RWPE1 (cell line): Measurements from ENCODE around the gene CLDN9.
"Not testable (repeated sequence)": the region's sequence is repeated elsewhere in the genome, so short reads cannot be mapped to it uniquely, and the experiment has no call there.

Source experiments
- CTCF ChIA-PET: fragments of 350-600 bp; sonication (Branson Sonifier 250); formaldehyde crosslinking; extraction: SDS; loops from one replicate; lab custom pipeline; 2021; lab: Yijun Ruan, JAX
- POLR2A ChIA-PET: fragments of 400-600 bp; formaldehyde crosslinking; extraction: SDS; loops from one replicate; lab custom pipeline; 2020; ENCODE audit warnings: antibody characterized with exemption; ENCODE audit not compliant: low non-redundant PET; lab: Yijun Ruan, JAX
- DNase-seq: peaks from one replicate; pipeline ENCODE4 v3.0.0; 2012; ENCODE audit warnings: low spot score
- H3K27ac ChIP-seq: fragments of 450-650 bp; 2 replicates; pipeline ENCODE4 v1.5.1; 2017
- CTCF ChIP-seq: fragments of 450-650 bp; conservative IDR thresholded peaks from 2 replicates; pipeline ENCODE4 v1.5.1; 2017; ENCODE audit warnings: low read depth, mild to moderate bottlenecking

CLDN9 gene

GRCh38 chr16:3054965-3055733 is 42.4 kb downstream of the CLDN9 start:
- DNase-seq, result no peak
- H3K27ac ChIP-seq, result no peak overlapping the region
- no peak for TF ChIP-seq CTCF
- CTCF ChIA-PET, result no interaction called here
- POLR2A ChIA-PET, result no interaction called here

GRCh38 chr16:3055734-3056115 is 43.0 kb downstream of the CLDN9 start:
- H3K27ac ChIP-seq, DNase-seq, CTCF ChIA-PET, POLR2A ChIA-PET: not testable (repeated sequence)

GRCh38 chr16:3056336-3057180 is 43.8 kb downstream of the CLDN9 start:
- ChIA-PET POLR2A (interaction anchor here (0.9 kb wide), 1 partner anchor 9 kb away, joined by 3 read pairs; no protein-coding TSS in a partner anchor), CTCF (interaction anchor here (0.7 kb wide), 1 partner anchor 25 kb away, joined by 4 read pairs; no protein-coding TSS in a partner anchor)
- no peak overlapping the region for H3K27ac ChIP-seq
- DNase-seq, result no peak
- TF ChIP-seq CTCF, result no peak

GRCh38 chr16:3057181-3058138 is 44.7 kb downstream of the CLDN9 start:
- no peak for TF ChIP-seq CTCF
- POLR2A ChIA-PET, result interaction anchor here (0.9 kb wide), 1 partner anchor 10 kb away, joined by 3 read pairs; no protein-coding TSS in a partner anchor
- CTCF ChIA-PET, result interaction anchor here (0.7 to 2.8 kb wide), 7 partner anchors 9 to 71 kb away, joined by 4 to 48 read pairs (median 5); no protein-coding TSS in a partner anchor
- H3K27ac ChIP-seq, result no peak overlapping the region
- no peak for DNase-seq

GRCh38 chr16:3058139-3059030 is 45.7 kb downstream of the CLDN9 start:
- CTCF ChIA-PET, result interaction anchor here (0.5 to 2.8 kb wide), 19 partner anchors 10 to 605 kb away, joined by 3 to 48 read pairs (median 4); partner anchors contain the start of gene ZSCAN10
- DNase-seq, result no peak
- no peak for TF ChIP-seq CTCF
- H3K27ac ChIP-seq, result peak overlapping the region; percentile 68
- POLR2A ChIA-PET, result interaction anchor here (0.9 to 1.1 kb wide), 2 partner anchors 67 to 71 kb away, joined by 3 to 4 read pairs; no protein-coding TSS in a partner anchor
